Activated B cell treated with CpG ODN at 0.5 μM for 24 hours (primary cell): ENCODE measurements around the gene FRMPD3. TPM values are rescaled to one million over a fixed set of nuclear protein-coding genes. Genes with fewer than 3 reads are reported as not detected.

Source experiments
- ATAC-seq: fragments of 200-7000 bp; cut with Tn5 transposase; one replicate; pipeline ENCODE4 v1.10.0; 2021; ENCODE audit warnings: low read depth, mild to moderate bottlenecking, moderate library complexity
- CTCF ChIA-PET: fragments of 350-600 bp; sonication (Branson Sonifier 250); formaldehyde crosslinking; loops from one replicate; lab custom pipeline; 2021; ENCODE audit warnings: antibody characterized with exemption; lab: Charles Lee
- POLR2A ChIA-PET: fragments of 350-600 bp; sonication (Branson Sonifier 250); formaldehyde crosslinking; loops from one replicate; lab custom pipeline; 2021; ENCODE audit warnings: antibody characterized with exemption; lab: Charles Lee
- DNase-seq: peaks from one replicate; pipeline ENCODE4 v3.0.0; 2022
- H3K27ac Mint-ChIP-seq: one replicate; pipeline ENCODE4 v1.8.0; 2020; ENCODE audit warnings: mixed read lengths
- H3K27me3 Mint-ChIP-seq: one replicate; pipeline ENCODE4 v1.8.0; 2021; ENCODE audit warnings: mixed read lengths
- H3K36me3 Mint-ChIP-seq: one replicate; pipeline ENCODE4 v1.8.0; 2021; ENCODE audit warnings: low read depth, mixed read lengths
- H3K4me1 Mint-ChIP-seq: one replicate; pipeline ENCODE4 v1.8.0; 2021; ENCODE audit warnings: mixed read lengths
- H3K4me3 Mint-ChIP-seq: one replicate; pipeline ENCODE4 v1.8.0; 2020; ENCODE audit warnings: mild to moderate bottlenecking, mixed read lengths
- H3K9me3 Mint-ChIP-seq: one replicate; pipeline ENCODE4 v1.8.0; 2020; ENCODE audit warnings: mixed read lengths
- intact Hi-C: fragments of 100-400 bp; cut with micrococcal nuclease; formaldehyde crosslinking; loops from one replicate; pipeline ENCODE4 v1.15.1; 2024
- total RNA-seq: library from RNA; stranded (reverse); gene quantifications from 2 replicates; pipeline ENCODE4 v1.2.3, GENCODE V29; 2022
- TF ChIP-seq, protein P1 (sequence below): fragments of 200-600 bp; IDR thresholded peaks from one replicate; pipeline ENCODE4 v1.8.0; 2022; ENCODE audit warnings: antibody characterized with exemption, mild to moderate bottlenecking

The FRMPD3 gene
- total RNA-seq, 1 donor from 2014 or later = 0.24 TPM

DNA sequence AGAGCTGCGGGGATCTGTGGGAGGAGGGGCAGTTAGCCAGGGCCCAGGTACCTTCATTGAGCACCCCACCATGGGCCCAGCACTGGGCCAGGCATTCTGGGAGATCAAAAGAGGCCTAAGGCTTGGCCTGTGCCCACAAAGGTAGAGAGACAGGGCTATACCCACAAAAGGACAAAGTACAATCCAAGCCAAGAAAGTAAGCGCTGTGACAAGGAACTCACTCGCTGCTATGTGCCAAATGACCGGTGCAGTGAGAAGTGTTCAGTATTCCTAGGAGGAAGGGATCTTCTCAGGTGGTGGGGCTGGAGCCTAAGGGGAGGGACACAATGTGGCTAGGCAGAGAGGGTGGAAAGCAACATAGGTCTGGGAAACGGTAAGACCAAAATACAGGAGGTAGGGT lies 8.8 kb upstream of the FRMPD3 start:
- H3K27me3 Mint-ChIP-seq = no peaks in the 10 kb centered on the region
- CTCF ChIA-PET = no interaction called here
- DNase-seq (no peak), ATAC-seq (no peak)
- H3K27ac Mint-ChIP-seq = no peak overlapping the region
- no peaks in the 10 kb centered on the region for H3K9me3 Mint-ChIP-seq
- H3K36me3 Mint-ChIP-seq = no peaks in the 10 kb centered on the region
- intact Hi-C loops = no loop called here
- H3K4me3 Mint-ChIP-seq = no peak overlapping the region
- peaks cover 46% of the 10 kb centered on the region for H3K4me1 Mint-ChIP-seq
- TF ChIP-seq, protein P1, sequence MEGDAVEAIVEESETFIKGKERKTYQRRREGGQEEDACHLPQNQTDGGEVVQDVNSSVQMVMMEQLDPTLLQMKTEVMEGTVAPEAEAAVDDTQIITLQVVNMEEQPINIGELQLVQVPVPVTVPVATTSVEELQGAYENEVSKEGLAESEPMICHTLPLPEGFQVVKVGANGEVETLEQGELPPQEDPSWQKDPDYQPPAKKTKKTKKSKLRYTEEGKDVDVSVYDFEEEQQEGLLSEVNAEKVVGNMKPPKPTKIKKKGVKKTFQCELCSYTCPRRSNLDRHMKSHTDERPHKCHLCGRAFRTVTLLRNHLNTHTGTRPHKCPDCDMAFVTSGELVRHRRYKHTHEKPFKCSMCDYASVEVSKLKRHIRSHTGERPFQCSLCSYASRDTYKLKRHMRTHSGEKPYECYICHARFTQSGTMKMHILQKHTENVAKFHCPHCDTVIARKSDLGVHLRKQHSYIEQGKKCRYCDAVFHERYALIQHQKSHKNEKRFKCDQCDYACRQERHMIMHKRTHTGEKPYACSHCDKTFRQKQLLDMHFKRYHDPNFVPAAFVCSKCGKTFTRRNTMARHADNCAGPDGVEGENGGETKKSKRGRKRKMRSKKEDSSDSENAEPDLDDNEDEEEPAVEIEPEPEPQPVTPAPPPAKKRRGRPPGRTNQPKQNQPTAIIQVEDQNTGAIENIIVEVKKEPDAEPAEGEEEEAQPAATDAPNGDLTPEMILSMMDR = no peak
- POLR2A ChIA-PET = no interaction called here

DNA sequence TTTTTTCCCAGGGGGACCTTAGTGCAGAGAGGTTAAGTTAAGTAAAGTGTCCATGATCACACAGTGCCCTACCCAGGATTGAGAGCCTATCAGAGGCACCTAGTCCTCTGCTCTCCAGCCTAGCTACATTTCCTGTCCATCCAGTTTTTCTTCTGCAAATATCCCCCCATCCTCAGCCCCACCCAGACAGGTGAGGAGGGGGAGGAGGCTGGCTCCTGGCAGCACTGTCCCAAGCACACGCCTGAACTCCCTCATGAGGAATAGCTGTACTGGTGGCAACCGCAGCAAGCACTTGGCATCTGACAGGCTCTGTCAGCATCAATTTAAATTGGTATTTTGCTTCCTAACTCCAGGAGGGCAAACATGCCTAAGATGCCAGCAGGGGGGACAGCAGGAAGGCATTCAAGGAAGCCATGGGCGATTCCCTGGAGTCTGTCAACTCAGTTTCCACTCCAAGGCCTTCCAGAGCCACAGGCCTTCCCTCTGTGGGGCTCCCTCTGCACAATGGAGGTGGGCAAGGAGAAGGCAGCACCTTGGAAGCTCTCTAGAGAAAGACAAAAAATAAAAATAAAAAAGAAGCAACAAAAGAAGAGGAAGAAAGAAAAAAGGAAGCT lies 6.4 kb upstream of the FRMPD3 start:
- Mint-ChIP-seq H3K36me3 (no peaks in the 10 kb centered on the region), H3K9me3 (no peaks in the 10 kb centered on the region), H3K27ac (no peak overlapping the region), H3K27me3 (no peaks in the 10 kb centered on the region), H3K4me1 (peaks cover 46% of the 10 kb centered on the region), H3K4me3 (no peak overlapping the region)
- DNase-seq = no peak
- ChIA-PET CTCF (no interaction called here), POLR2A (interaction anchor here (1.1 kb wide), 1 partner anchor 8 kb away, joined by 3 read pairs; no protein-coding TSS in a partner anchor)
- TF ChIP-seq, protein P1 = no peak
- intact Hi-C loops = no loop called here
- no peak for ATAC-seq

DNA sequence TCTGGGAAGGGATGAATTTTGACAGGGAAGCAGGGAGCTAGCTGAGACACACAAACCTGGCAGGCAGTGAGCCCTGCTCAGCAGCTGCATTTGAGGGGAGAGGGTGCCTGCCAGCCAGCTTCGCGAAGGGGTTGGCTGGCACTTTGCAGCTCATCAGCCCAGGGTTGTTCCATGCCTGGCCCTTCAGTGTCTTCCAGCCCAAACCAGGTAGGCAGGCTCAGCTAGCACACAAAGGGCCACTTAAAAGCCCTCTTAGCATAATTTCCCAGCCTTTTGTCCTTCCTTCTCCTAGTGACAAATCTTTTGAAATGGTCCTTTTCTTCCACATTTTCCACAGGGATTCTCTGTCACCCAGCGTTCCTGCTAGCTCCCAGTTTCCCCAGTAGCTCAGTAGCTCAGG lies 4.3 kb upstream of the FRMPD3 start:
- intact Hi-C loops = no loop called here
- ATAC-seq = no peak
- no peak overlapping the region for H3K27ac Mint-ChIP-seq
- no peak for DNase-seq
- TF ChIP-seq, protein P1 = no peak
- no peaks in the 10 kb centered on the region for H3K27me3 Mint-ChIP-seq
- POLR2A ChIA-PET = no interaction called here
- CTCF ChIA-PET = no interaction called here
- peaks cover 43% of the 10 kb centered on the region for H3K4me1 Mint-ChIP-seq
- H3K4me3 Mint-ChIP-seq = no peak overlapping the region
- no peaks in the 10 kb centered on the region for H3K36me3 Mint-ChIP-seq
- H3K9me3 Mint-ChIP-seq = no peaks in the 10 kb centered on the region

GRCh38 chrX:107445631-107446030 lies 3.8 kb upstream of the FRMPD3 start:
- Mint-ChIP-seq H3K27me3 (no peaks in the 10 kb centered on the region), H3K27ac (no peak overlapping the region), H3K9me3 (no peaks in the 10 kb centered on the region), H3K36me3 (no peaks in the 10 kb centered on the region), H3K4me3 (no peak overlapping the region), H3K4me1 (peaks cover 41% of the 10 kb centered on the region)
- intact Hi-C loops = no loop called here
- ChIA-PET POLR2A (no interaction called here), CTCF (no interaction called here)
- no peak for DNase-seq
- TF ChIP-seq, protein P1 = no peak
- no peak for ATAC-seq

DNA sequence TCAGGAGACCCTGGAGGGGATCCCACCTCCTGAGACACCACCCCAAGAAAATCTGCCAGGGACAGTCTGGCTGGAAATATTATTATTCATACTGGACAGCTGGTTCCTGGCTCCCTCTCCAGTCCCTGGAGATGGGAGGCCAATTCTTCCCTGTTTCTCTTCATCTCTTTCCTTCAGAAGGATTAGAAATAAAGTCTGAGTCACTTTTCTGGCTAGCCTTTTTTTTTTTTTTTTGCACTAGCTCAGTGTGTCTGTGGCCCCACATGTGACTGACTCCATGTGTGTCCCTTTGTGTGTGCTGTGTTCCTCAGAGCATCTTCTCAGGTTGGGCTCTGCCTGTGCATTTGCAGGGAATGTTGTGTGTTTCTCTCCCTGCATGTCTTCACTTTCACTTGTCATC lies 1.8 kb upstream of the FRMPD3 start:
- Mint-ChIP-seq H3K9me3 (no peaks in the 10 kb centered on the region), H3K4me1 (peaks cover 42% of the 10 kb centered on the region), H3K36me3 (no peaks in the 10 kb centered on the region), H3K4me3 (no peak overlapping the region), H3K27me3 (no peaks in the 10 kb centered on the region), H3K27ac (no peak overlapping the region)
- TF ChIP-seq, protein P1 = no peak
- ATAC-seq = no peak
- intact Hi-C loops = no loop called here
- CTCF ChIA-PET = no interaction called here
- no peak for DNase-seq
- POLR2A ChIA-PET = no interaction called here
